NCI-H2107 treated with DMSO at 0.1 percent for 48 hours (cell line): ENCODE measurements around the gene UBTD1.
"Not testable (repeated sequence)": the region's sequence is repeated elsewhere in the genome, so short reads cannot be mapped to it uniquely, and the experiment has no call there.

Experiments used
- DNase-seq: peaks from one replicate; lab custom pipeline; 2025; ENCODE audit not compliant: unreplicated experiment; lab: John Stamatoyannopoulos, UW

Gene UBTD1, protein sequence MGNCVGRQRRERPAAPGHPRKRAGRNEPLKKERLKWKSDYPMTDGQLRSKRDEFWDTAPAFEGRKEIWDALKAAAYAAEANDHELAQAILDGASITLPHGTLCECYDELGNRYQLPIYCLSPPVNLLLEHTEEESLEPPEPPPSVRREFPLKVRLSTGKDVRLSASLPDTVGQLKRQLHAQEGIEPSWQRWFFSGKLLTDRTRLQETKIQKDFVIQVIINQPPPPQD

GRCh38 chr10:97498841-97499560 lies at the start of gene UBTD1:
UBTD1 (plus strand) TSS chr10:97498924; CDS start chr10:97499204, 280 bp downstream.
- DNase-seq: no peak

- DNase-seq: no peak
Observed at GRCh38 chr10:97450828-97451227, 47.9 kb upstream of the UBTD1 start.

GRCh38 chr10:97451605-97452004 lies 47.1 kb upstream of the UBTD1 start:
- DNase-seq: no peak

- DNase-seq: no peak
Observed at GRCh38 chr10:97452352-97452751, 46.4 kb upstream of the UBTD1 start.

DNA sequence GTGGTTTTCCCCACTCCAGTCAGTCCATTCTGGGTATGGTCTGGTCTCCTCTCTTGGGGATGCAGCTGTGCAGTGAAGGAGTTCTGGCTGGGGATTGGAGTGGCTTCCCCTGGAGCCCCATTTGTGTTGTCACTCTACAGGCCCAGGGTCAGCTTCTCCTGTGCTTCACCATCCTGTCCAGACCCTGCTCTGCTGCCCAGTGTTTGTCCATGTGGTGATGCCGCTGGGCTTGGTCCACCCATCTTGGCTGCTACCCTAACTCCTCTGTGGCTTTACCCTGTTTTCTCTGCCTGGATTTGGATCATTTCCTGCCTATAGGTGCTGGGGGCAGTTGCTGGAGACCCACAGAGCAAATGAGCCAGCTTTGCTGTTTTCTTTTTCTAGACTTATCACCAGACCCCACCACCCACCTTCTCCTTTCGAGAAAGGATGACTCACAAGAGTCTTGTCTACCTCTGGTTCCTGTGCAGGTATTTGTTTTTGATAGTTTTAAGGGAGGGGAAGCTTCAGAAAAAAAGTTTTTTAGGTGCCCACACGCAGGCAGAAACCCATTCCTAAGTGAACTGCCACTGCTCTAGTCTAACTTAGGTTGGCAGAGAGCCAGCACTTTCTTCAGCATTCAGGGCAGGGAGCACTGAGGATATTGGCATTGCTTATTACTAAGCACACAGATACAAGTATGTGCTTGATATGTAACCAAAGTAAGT lies 44.2 kb upstream of the UBTD1 start:
- no peak for DNase-seq

DNA sequence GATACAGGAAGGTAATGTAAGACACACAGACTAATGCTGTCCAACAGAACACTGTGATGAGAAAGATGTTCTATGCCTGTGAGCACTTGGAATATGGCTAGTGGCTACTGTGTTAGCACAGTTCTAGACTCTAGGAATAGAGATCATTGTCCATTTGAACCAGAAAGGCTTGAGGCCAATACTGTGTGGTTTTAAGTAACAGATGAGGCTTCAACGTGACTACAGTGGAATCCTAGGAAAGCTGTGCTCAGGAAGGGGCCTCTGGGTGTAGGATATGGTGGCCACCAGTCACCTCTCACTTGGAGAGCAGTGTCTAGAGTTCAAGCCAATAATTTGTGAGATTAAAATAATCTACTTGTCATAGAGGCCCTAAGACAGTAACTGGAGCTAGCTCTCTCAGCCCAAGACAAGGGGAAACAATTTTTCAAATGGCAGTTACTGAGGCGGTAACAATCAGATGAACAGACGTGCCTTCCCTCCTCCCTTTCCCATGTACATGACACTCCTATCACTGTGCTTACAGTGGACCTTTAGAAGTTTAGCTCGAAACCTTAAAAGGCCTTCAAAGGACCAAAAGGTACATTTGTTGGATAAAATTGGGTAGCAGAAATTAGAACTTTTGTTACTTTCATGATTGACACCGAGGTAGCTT lies 42.6 kb upstream of the UBTD1 start:
- DNase-seq: no peak

DNA sequence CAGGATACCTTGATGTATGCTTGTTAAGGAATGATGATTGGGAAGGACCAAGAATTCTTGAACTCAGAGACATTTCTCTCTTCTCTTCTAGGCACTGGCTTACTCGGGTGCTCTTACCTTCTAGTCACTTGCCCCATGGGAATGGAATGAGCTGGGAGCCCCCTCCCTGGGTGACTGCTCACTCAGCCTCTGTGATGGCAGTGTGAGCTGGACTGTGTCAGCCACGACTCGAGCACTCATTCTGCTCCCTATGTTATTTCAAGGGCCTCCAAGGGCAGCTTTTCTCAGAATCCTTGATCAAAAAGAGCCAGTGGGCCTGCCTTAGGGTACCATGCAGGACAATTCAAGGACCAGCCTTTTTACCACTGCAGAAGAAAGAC lies 42.0 kb upstream of the UBTD1 start:
- DNase-seq: no peak

- DNase-seq: no peak
Observed at GRCh38 chr10:97459111-97459510, 39.6 kb upstream of the UBTD1 start.

GRCh38 chr10:97459933-97460332 lies 38.8 kb upstream of the UBTD1 start:
- DNase-seq: no peak

DNA sequence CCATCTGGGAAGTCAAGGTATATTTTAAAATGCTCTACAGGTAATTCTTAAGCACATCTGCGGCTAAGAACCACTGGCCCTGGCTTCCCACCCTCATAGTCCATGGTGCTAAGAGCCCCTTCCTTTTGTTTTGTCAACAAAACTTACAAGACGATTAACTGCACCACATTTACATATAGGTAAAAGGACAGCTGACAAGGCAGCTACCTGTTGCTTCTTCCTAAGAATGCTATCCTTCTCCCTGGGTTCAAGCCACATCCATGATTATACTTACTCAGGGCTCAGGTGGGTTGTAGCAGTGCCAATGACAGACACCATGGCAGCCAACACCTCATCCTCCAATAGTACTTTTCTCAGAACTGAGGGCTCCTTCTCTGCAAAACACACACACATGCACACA lies 36.4 kb upstream of the UBTD1 start:
- DNase-seq: no peak

DNA sequence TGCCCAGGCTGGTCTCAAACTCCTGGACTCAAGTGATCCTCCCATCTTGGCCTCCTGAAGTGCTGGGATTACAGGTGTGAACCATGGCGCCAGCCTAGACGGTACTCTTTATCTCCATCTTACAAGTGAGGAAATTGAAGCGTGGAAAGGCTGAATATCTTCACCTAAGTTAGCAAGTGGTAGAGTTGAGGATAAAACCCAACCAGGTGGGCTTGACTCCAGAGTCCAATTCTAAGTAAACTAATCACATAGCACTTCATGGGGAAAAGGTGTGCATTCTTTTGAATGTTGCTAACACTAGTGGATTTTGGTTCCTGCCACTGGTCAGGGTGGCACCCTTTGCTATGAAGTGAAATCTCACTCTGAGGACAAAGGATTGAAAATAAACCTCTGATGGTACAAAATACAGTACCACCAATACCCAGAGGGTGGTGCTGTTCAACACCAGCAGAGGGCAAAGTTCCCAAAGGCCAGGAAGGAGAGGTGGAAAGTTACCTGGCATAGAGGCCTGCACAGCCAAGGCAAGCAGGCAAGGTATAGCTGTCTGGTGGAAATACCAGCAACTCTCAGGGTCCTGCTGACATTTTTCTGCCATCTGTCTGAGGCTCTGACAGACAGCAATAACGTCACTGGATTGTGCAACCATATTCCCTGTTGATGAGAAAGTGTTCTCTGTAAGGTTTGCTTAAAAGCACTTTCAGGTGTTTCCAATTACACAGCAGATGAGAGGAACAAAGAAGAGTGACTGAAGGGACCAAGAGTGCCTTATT lies 35.2 kb upstream of the UBTD1 start:
- DNase-seq: peak; percentile 73

DNA sequence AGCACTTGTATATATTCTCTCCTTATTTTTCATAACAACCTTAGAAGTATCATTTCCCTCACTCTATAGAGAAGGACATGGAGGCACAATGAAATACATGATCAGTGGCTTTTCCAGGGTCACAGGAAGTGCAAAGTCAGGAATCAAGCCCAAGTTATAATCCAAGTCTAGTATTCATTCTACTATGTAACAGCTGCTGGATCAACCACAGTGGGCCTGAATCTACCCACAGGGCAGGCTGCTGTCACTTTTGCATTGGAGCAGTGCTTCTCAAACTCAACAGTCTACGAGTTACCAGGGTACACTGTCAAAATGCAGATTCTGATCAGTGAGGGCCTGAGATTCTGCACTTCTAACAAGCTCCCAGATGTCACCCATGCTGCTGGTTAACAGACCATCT lies 34.5 kb upstream of the UBTD1 start:
- DNase-seq: no peak

- no peak for DNase-seq
Observed at GRCh38 chr10:97465982-97466381, 32.7 kb upstream of the UBTD1 start.

- no peak for DNase-seq
Observed at GRCh38 chr10:97466755-97467154, 32.0 kb upstream of the UBTD1 start.

DNA sequence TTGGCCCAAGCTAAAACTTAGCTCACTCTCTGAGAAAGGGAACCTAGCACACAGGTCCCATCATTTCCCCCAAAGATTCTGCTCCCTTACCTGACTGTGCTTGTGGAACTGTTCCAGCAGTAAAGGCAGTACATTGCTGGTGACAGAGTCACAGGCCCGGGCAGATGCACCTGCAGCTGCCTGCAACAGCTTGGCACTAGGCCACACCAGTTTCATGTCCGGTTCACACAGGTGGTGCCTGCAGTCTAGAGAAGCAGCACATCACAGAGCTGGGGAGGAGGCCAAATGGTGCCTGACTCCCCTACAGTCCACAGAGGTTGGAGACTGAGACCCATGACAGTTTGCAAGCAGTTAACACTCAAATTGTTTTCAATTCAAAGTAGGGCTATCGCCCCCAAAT lies 30.6 kb upstream of the UBTD1 start:
- DNase-seq: peak; percentile 9

DNA sequence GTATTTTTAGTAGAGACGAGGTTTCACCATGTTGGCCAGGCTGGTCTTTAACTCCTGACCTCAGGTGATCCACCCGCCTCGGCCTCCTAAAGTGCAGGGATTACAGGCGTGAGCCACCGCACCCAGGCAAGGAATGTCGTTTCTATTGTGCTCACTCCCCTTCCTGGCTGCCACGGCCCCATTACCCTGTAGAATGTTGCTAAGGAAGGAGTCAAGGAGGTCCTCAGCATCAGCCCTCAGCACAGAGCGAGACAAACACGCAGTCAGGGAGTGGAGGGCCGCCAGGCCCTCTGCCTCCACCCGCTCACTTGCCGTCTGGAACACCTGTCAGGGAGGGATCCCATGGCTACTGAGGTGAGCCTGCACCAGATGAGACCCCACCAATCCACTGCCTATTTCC lies 29.9 kb upstream of the UBTD1 start:
- DNase-seq: not testable (repeated sequence)

GRCh38 chr10:97474918-97475317 lies 23.8 kb upstream of the UBTD1 start:
- DNase-seq: no peak

GRCh38 chr10:97475936-97476594 lies 22.7 kb upstream of the UBTD1 start:
- no peak for DNase-seq

- DNase-seq: not testable (repeated sequence)
Observed at GRCh38 chr10:97479410-97479809, 19.3 kb upstream of the UBTD1 start.

DNA sequence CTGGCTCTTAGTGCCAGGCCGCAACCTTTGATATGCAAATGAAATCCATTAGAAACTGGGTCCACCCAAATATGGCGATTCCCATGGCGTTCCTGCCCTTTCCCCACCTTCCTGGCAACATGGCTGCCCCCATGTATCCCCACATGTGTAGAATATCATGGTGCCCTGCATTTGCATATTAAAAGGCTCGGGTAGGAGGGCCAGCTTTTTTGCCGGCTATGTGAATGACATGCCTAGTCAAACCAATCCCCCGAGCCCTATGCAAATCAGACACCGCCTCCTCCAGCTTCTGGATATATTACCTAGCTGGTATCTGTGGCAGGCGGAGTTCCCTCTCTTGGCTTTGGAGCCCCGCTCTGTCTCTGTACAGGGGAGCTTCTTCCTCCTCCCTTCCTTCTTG lies 18.8 kb upstream of the UBTD1 start:
- no peak for DNase-seq
